Measurements from ENCODE around the gene C4orf50.

The C4orf50 gene

DNA sequence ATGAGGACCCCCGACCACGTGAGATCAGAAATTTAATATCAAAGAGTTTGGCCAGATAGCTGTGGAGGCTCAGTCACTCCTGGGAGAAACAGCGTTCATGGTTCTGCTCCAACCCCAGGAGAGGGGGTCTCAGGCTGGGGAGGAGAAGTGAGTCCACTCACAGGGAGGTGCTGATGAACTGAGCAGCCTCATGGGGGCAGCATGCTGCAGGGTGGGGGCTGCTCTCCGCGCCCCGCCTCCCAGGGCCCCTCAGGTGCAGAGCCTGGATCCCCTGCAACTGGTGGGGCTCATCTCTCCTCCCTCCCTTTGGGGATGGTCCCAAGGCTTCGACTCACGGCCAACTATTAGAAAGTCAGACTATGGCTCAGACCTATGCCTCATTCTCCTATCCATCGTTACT lies 26.6 kb upstream of the C4orf50 start:
- no peak overlapping the region for H3K4me2 ChIP-seq (ENCODE audit: low read depth, low read length)

DNA sequence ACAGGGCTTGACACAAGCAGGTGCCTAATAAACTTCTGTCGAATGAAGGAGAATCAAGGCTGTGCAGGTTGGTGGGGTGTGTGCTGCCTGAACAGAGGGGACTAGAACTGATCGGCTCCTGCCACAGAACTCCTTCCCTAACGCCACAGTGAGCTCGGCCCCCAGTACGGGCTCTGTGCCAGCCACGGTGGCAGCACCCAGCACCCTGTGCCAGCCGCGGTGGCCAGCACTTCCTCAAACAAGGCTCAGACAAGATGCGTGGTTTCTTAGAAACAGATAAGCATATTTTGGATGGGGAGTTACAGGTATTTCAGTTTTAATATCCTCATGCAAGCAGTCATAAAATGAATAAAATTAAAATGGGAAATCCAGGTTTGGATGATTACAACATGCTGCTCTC lies 26.0 kb upstream of the C4orf50 start:
- TF ChIP-seq EZH2 (optimal IDR thresholded peaks at IDR 0.05; ENCODE audit: low read depth, low read length) (no peak), EZH2phosphoT487 (IDR thresholded peaks at IDR 0.05; ENCODE audit: low read length) (no peak)
- TF ChIP-seq, protein P1, sequence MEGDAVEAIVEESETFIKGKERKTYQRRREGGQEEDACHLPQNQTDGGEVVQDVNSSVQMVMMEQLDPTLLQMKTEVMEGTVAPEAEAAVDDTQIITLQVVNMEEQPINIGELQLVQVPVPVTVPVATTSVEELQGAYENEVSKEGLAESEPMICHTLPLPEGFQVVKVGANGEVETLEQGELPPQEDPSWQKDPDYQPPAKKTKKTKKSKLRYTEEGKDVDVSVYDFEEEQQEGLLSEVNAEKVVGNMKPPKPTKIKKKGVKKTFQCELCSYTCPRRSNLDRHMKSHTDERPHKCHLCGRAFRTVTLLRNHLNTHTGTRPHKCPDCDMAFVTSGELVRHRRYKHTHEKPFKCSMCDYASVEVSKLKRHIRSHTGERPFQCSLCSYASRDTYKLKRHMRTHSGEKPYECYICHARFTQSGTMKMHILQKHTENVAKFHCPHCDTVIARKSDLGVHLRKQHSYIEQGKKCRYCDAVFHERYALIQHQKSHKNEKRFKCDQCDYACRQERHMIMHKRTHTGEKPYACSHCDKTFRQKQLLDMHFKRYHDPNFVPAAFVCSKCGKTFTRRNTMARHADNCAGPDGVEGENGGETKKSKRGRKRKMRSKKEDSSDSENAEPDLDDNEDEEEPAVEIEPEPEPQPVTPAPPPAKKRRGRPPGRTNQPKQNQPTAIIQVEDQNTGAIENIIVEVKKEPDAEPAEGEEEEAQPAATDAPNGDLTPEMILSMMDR (IDR thresholded peaks at IDR 0.05; ENCODE audit: low read length): no peak
- H3K27me3 ChIP-seq (replicated peaks; ENCODE audit: insufficient read depth, low read length): peaks cover 5% of the 10 kb centered on the region; the same call in 1 of the 2 replicates
- no peaks in the 10 kb centered on the region for H3K9me2 ChIP-seq (replicated peaks; ENCODE audit: insufficient read depth, low read length)
- H3K4me1 ChIP-seq (ENCODE audit: low read length): peaks cover 16% of the 10 kb centered on the region
- no peaks in the 10 kb centered on the region for H4K20me1 ChIP-seq (ENCODE audit: insufficient read depth, low read length)
- H3K79me2 ChIP-seq (ENCODE audit: low read length): no peaks in the 10 kb centered on the region
- no peak overlapping the region for H3K4me2 ChIP-seq (ENCODE audit: low read depth, low read length)
- no peak overlapping the region for H3K4me3 ChIP-seq (ENCODE audit: low read length)
- H3F3A ChIP-seq (ENCODE audit: insufficient read depth, low read length): peaks cover 6% of the 10 kb centered on the region; the same call in 1 of the 2 replicates
- no peak overlapping the region for H3K27ac ChIP-seq (ENCODE audit: low read length)
- H3K9me3 ChIP-seq (replicated peaks; ENCODE audit: insufficient read depth, low read length): no peaks in the 10 kb centered on the region
- no peak overlapping the region for H3K9ac ChIP-seq (ENCODE audit: low read length)
- H2AFZ ChIP-seq (ENCODE audit: low read length): no peak overlapping the region
- no peaks in the 10 kb centered on the region for H3K36me3 ChIP-seq (replicated peaks; ENCODE audit: insufficient read depth, low read length)
- DNase-seq: no peak

More for the DNA sequence above, 26.6 kb upstream of the C4orf50 start:
- no peaks in the 10 kb centered on the region for H3K9me3 ChIP-seq (replicated peaks; ENCODE audit: insufficient read depth, low read length)
- H3K4me1 ChIP-seq (ENCODE audit: low read length): peaks cover 16% of the 10 kb centered on the region
- H4K20me1 ChIP-seq (ENCODE audit: insufficient read depth, low read length): no peaks in the 10 kb centered on the region
- peaks cover 3% of the 10 kb centered on the region; the same call in 1 of the 2 replicates for H3K27me3 ChIP-seq (replicated peaks; ENCODE audit: insufficient read depth, low read length)
- H3K36me3 ChIP-seq (replicated peaks; ENCODE audit: insufficient read depth, low read length): no peaks in the 10 kb centered on the region
- no peak overlapping the region for H2AFZ ChIP-seq (ENCODE audit: low read length)
- no peaks in the 10 kb centered on the region for H3K9me2 ChIP-seq (replicated peaks; ENCODE audit: insufficient read depth, low read length)
- no peak for TF ChIP-seq EZH2 (optimal IDR thresholded peaks at IDR 0.05; ENCODE audit: low read depth, low read length)
- no peak for TF ChIP-seq EZH2phosphoT487 (IDR thresholded peaks at IDR 0.05; ENCODE audit: low read length)
- TF ChIP-seq, protein P1 (IDR thresholded peaks at IDR 0.05; ENCODE audit: low read length): no peak
- H3K9ac ChIP-seq (ENCODE audit: low read length): no peak overlapping the region
- no peak for DNase-seq
- H3K27ac ChIP-seq (ENCODE audit: low read length): no peak overlapping the region
- no peak overlapping the region for H3K4me3 ChIP-seq (ENCODE audit: low read length)
- peaks cover 6% of the 10 kb centered on the region; the same call in 1 of the 2 replicates for H3F3A ChIP-seq (ENCODE audit: insufficient read depth, low read length)
- H3K79me2 ChIP-seq (ENCODE audit: low read length): no peaks in the 10 kb centered on the region

DNA sequence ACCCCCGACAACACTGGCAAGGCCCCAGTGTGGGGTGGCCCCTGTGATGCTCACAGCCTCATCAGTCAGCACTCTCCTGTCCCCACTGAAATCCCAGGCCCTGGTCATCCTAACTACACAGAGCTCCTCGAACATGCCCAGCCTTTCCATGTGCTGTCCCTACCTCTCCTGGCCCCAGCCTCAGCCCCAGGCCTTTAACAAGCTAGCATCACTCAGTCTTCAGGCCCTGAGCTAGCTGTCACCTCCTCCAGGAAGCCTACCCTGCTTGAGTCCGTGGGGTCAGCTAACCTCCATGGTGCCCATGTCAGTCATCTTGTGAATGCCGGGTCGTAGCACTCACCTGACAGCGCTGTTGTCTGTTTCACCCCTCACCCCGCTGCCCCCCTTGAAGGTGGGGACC lies 25.6 kb upstream of the C4orf50 start:
- Histone ChIP-seq H3K9ac (ENCODE audit: low read length) (no peak overlapping the region), H3K9me2 (replicated peaks; ENCODE audit: insufficient read depth, low read length) (no peaks in the 10 kb centered on the region), H3K4me1 (ENCODE audit: low read length) (peaks cover 16% of the 10 kb centered on the region), H3K27ac (ENCODE audit: low read length) (no peak overlapping the region), H3F3A (ENCODE audit: insufficient read depth, low read length) (peaks cover 6% of the 10 kb centered on the region; the same call in 1 of the 2 replicates), H3K27me3 (replicated peaks; ENCODE audit: insufficient read depth, low read length) (peaks cover 6% of the 10 kb centered on the region; the same call in 1 of the 2 replicates), H3K36me3 (replicated peaks; ENCODE audit: insufficient read depth, low read length) (no peaks in the 10 kb centered on the region), H3K4me2 (ENCODE audit: low read depth, low read length) (no peak overlapping the region), H3K9me3 (replicated peaks; ENCODE audit: insufficient read depth, low read length) (no peaks in the 10 kb centered on the region), H3K79me2 (ENCODE audit: low read length) (no peaks in the 10 kb centered on the region), H4K20me1 (ENCODE audit: insufficient read depth, low read length) (no peaks in the 10 kb centered on the region), H3K4me3 (ENCODE audit: low read length) (no peak overlapping the region), H2AFZ (ENCODE audit: low read length) (no peak overlapping the region)
- no peak for TF ChIP-seq EZH2phosphoT487 (IDR thresholded peaks at IDR 0.05; ENCODE audit: low read length)
- no peak for TF ChIP-seq EZH2 (optimal IDR thresholded peaks at IDR 0.05; ENCODE audit: low read depth, low read length)
- TF ChIP-seq, protein P1 (IDR thresholded peaks at IDR 0.05; ENCODE audit: low read length): no peak
- DNase-seq: no peak
